Muscle layer of duodenum (tissue), 2 donors: ENCODE results near the gene FAM53B.

Source experiments
- H3K27ac ChIP-seq: one replicate; pipeline ENCODE4 v1.7.0; 2013; ENCODE audit warnings: mild to moderate bottlenecking, low read length
- H3K27me3 ChIP-seq: one replicate; pipeline ENCODE4 v1.7.0; 2013; ENCODE audit warnings: low read depth, mild to moderate bottlenecking, control low read depth, low read length
- H3K36me3 ChIP-seq, 2 donors: one replicate each; pipeline ENCODE4 v1.7.0; 2013; ENCODE audit warnings: low read length in 2 of 2, control low read depth in 1 of 2, mild to moderate bottlenecking in 1 of 2; ENCODE audit not compliant: insufficient read depth in 2 of 2, control insufficient read depth in 1 of 2
- H3K4me1 ChIP-seq, 2 donors: one replicate each; pipeline ENCODE4 v1.7.0; 2013; ENCODE audit warnings: low read length in 2 of 2, mild to moderate bottlenecking in 2 of 2, control low read depth in 1 of 2, moderate library complexity in 1 of 2; ENCODE audit not compliant: insufficient read depth in 2 of 2, control insufficient read depth in 1 of 2
- H3K4me3 ChIP-seq, 2 donors: one replicate each; pipeline ENCODE4 v1.7.0; 2013; ENCODE audit warnings: low read length in 2 of 2, low read depth in 1 of 2, mild to moderate bottlenecking in 1 of 2
- H3K9me3 ChIP-seq, 2 donors: one replicate each; pipeline ENCODE4 v1.7.0; 2013; ENCODE audit warnings: low read length in 2 of 2, control low read depth in 1 of 2, mild to moderate bottlenecking in 1 of 2; ENCODE audit not compliant: control insufficient read depth in 1 of 2
- donor health status: healthy.

The FAM53B gene

DNA sequence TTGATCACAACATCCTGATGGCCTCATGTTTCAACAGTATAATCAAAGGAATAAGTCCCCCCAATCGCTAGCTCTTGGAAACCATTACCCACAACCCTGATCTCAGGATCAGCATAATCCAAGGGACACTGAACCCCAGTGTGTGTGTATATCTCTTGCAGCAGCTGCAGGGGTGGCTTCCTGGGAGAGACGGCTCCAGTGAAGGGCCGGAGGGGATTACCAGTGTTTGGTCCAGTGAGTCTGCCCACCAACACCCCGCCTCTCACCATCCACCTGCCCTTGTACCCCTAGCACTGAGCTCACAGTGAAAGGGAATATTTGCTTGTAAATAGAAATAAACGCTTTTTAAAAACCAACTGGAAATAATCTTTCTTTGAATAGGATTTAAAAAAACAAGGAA, 63.1 kb downstream of the FAM53B start:
- Histone ChIP-seq H3K4me1 (peaks cover 20 to 35% of the 10 kb centered on the region in 2 donors), H3K36me3 (peaks cover 9 to 16% of the 10 kb centered on the region in 2 donors), H3K27me3 (no peaks in the 10 kb centered on the region), H3K9me3 (no peaks in the 10 kb centered on the region), H3K27ac (peak overlapping the region; percentile 26), H3K4me3 (no peak overlapping the region)

DNA sequence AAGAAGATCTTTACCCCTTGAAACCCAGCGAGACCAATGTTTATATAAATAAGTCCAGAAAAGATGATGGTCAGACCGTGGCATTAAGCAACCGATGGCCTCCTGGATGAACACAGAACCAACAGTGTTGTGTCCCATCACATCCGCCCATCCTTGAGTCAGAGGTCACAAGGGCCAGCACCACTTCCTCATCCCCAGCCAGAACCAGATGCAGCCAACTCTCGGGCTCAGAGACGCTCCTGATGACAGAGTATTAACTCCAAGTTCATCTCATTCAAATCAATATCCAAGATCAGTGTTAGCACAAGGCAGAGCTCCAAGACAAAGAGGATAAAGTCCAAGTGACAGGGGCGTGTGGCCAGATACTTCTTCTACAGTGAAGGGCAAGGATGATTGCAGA, 63.5 kb downstream of the FAM53B start:
- Histone ChIP-seq H3K36me3 (peaks cover 9 to 16% of the 10 kb centered on the region in 2 donors), H3K4me3 (no peak overlapping the region), H3K27ac (peak overlapping the region; percentile 26), H3K4me1 (peaks cover 16 to 38% of the 10 kb centered on the region in 2 donors), H3K9me3 (no peaks in the 10 kb centered on the region), H3K27me3 (no peaks in the 10 kb centered on the region)

- H3K27ac ChIP-seq = no peak overlapping the region
- peaks cover 9 to 16% of the 10 kb centered on the region in 2 donors for H3K36me3 ChIP-seq
- H3K4me3 ChIP-seq = no peak overlapping the region
- H3K4me1 ChIP-seq = peaks cover 16 to 50% of the 10 kb centered on the region in 2 donors
- no peaks in the 10 kb centered on the region for H3K9me3 ChIP-seq
- no peaks in the 10 kb centered on the region for H3K27me3 ChIP-seq
Measured at GRCh38 chr10:124679401-124679800, 64.8 kb downstream of the FAM53B start.

- Histone ChIP-seq H3K9me3 (no peaks in the 10 kb centered on the region), H3K4me3 (no peak overlapping the region), H3K4me1 (peaks cover 16 to 44% of the 10 kb centered on the region in 2 donors), H3K27ac (no peak overlapping the region), H3K36me3 (peaks cover 9 to 16% of the 10 kb centered on the region in 2 donors), H3K27me3 (no peaks in the 10 kb centered on the region)
Measured at GRCh38 chr10:124678557-124679240, 65.5 kb downstream of the FAM53B start.

GRCh38 chr10:124677749-124678556, 66.2 kb downstream of the FAM53B start:
- no peak overlapping the region for H3K4me3 ChIP-seq
- peak overlapping the region; percentile 35 for H3K27ac ChIP-seq
- no peaks in the 10 kb centered on the region for H3K9me3 ChIP-seq
- no peaks in the 10 kb centered on the region for H3K27me3 ChIP-seq
- H3K36me3 ChIP-seq = peaks cover 9 to 16% of the 10 kb centered on the region in 2 donors
- peaks cover 16 to 48% of the 10 kb centered on the region in 2 donors for H3K4me1 ChIP-seq

- H3K9me3 ChIP-seq = no peaks in the 10 kb centered on the region
- H3K4me3 ChIP-seq = no peak overlapping the region
- peaks cover 19 to 55% of the 10 kb centered on the region in 2 donors for H3K4me1 ChIP-seq
- no peak overlapping the region for H3K27ac ChIP-seq
- H3K36me3 ChIP-seq = peaks cover 9 to 16% of the 10 kb centered on the region in 2 donors
- H3K27me3 ChIP-seq = no peaks in the 10 kb centered on the region
Measured at GRCh38 chr10:124677293-124677699, 66.9 kb downstream of the FAM53B start.

- H3K4me3 ChIP-seq = no peak overlapping the region
- H3K36me3 ChIP-seq = peaks cover 8 to 9% of the 10 kb centered on the region in 2 donors
- H3K27me3 ChIP-seq = no peaks in the 10 kb centered on the region
- no peak overlapping the region for H3K27ac ChIP-seq
- peaks cover 19 to 63% of the 10 kb centered on the region in 2 donors for H3K4me1 ChIP-seq
- no peaks in the 10 kb centered on the region for H3K9me3 ChIP-seq
Measured at GRCh38 chr10:124676416-124677062, 67.6 kb downstream of the FAM53B start.

DNA sequence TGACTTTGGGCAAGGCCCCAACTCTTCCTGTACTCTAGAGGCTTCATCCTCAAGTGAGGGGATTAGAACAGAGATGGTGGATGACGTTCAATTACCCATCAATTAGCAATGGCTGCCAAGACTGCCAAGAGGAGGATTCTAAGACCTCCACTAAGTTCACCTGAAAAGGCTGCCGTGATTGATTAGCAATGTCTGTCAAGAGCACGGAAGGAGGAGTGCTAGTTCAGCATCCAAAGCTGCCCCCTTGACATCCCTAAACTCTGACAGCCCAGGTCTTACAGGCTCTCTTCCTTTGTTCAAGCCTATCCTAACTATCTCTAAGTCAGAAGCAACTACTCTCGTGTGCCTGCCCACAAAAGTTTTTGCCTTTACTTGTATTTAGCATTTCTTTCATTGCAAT, 68.4 kb downstream of the FAM53B start:
- H3K27me3 ChIP-seq = no peaks in the 10 kb centered on the region
- no peaks in the 10 kb centered on the region for H3K9me3 ChIP-seq
- H3K27ac ChIP-seq = no peak overlapping the region
- H3K4me3 ChIP-seq = no peak overlapping the region
- peaks cover 15 to 69% of the 10 kb centered on the region in 2 donors for H3K4me1 ChIP-seq
- peaks cover under 1 to 2% of the 10 kb centered on the region in 2 donors for H3K36me3 ChIP-seq

DNA sequence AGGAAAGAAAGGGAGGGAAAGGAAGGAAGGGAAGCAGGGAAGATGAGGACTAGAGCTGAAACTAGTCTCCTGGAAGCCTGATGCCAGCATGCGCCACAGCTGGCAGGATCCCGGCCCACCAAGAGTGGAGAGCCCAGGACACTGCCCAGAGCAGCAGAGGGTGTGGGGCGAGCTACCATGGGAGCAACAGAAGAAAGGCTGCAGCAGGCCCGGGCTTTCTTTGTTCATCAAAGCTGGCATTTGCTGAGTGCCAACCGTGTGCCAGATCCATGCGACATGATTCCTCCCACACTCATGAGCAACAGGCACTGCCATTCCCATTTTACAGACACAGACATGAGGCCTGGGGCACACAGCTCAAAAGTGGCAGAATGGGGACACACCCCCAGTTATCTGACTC, 68.9 kb downstream of the FAM53B start:
- no peak overlapping the region for H3K4me3 ChIP-seq
- peaks cover 20 to 73% of the 10 kb centered on the region in 2 donors for H3K4me1 ChIP-seq
- no peaks in the 10 kb centered on the region for H3K36me3 ChIP-seq
- no peak overlapping the region for H3K27ac ChIP-seq
- no peaks in the 10 kb centered on the region for H3K27me3 ChIP-seq
- no peaks in the 10 kb centered on the region for H3K9me3 ChIP-seq

DNA sequence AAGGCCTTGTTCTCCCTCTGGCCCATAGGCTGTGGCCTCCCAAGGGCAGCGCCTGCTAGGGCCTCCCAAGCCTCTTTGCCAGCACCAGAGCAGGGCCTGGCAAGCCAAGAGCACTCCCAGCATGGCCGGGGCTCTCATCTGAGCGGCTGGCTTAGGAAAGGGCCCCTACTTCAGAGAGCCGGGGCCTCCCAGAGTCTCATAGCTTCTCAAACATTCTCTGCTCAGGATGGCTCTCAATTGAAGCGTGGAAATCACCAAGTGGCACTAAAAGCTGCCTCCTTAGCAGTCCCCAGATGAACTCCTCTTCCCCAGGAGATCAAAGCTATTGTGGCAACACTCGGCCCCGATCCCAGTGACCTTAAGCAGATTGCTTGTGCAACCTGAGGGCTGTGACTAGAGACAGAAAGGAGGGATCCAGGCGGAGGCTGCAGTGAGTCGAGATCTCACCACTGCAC, 69.4 kb downstream of the FAM53B start:
- Histone ChIP-seq H3K4me3 (no peak overlapping the region), H3K27me3 (no peaks in the 10 kb centered on the region), H3K27ac (no peak overlapping the region), H3K9me3 (no peaks in the 10 kb centered on the region), H3K36me3 (no peaks in the 10 kb centered on the region), H3K4me1 (peaks cover 21 to 73% of the 10 kb centered on the region in 2 donors)

DNA sequence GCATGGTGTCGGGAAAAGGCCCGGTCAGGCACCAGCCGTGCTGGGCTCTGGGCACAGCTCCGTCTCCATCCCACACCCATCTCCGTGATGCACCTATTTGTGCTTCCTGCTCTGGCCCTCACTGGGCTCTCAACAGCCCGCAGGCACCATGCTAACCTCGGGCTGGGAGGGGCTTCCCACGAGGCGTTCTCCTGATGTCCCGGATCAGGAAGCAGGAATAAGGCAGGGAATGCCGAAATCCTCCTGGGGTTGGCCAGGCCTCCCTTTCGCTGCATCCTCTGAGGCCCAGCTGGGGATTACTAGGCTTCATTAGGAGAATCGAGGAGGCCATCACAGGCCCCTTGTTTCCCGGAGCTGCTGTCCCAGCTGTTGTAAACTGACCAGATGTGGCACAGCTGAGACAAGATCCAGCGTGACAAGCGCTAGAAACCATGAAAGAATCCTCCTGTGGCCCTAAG, 72.0 kb downstream of the FAM53B start:
- H3K36me3 ChIP-seq = peaks cover 0 to 5% of the 10 kb centered on the region in 2 donors

More for the DNA sequence above, 72.0 kb downstream of the FAM53B start:
- Histone ChIP-seq H3K9me3 (no peaks in the 10 kb centered on the region), H3K4me3 (no peak overlapping the region), H3K27me3 (no peaks in the 10 kb centered on the region), H3K4me1 (peaks cover 15 to 69% of the 10 kb centered on the region in 2 donors), H3K27ac (peak overlapping the region; percentile 49)
